ENCODE results near the gene XCL1. TPM values are rescaled to one million over a fixed set of nuclear protein-coding genes. Genes with fewer than 3 reads are reported as not detected.

XCL1 gene
- total and polyA plus RNA-seq, 10 donors, result 0.51 to 3.6 (median 1.4) TPM

DNA sequence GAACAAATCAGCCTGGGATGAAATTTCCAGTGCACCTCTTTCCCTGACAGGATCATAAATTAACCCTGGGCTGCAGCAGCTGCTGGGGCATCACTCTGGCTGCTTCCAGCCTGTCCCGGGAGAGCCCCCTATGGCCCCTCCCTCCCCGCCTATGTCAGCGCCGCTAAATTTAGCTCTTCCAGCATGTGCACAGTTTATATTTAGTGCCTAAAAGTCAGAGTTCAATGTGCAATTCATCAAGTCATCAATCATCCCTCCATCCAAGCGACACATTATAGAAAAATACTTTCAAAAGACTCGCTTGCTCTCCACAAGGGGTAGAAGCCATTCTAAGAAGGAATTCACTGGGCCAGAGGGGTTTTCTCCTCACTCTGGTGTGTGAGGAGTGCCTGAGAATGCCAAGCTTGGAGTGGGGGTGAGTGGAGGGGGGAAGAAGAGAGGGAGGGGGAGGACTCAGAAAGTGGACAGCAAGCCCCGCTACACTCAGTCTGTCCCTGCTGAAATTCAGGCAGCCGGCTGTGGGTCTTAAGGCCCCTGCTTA lies 37.4 kb downstream of the XCL1 start:
- Histone ChIP-seq H3K4me3 (no peak overlapping the region), H3K4me1 (peaks cover 0 to 16% (median 8%) of the 10 kb centered on the region in 6 donors), H3K27ac (no peak overlapping the region), H3K27me3 (replicated peaks in 1 of 7) (peaks cover 0 to 16% (median 0%) of the 10 kb centered on the region in 7 donors), H3K36me3 (no peaks in the 10 kb centered on the region), H3K9me3 (no peaks in the 10 kb centered on the region)
- whole genome bisulfite sequencing, 5 donors, result 48 to 53% (median 52%) methylated on average over 8 of the region's 8 CpGs
- no peak for TF ChIP-seq POLR2AphosphoS5 (IDR thresholded peaks at IDR 0.05)
- no peak for TF ChIP-seq CTCF (IDR thresholded peaks at IDR 0.05 in 8 of 11, conservative IDR thresholded peaks at IDR 0.05 in 3 of 11)
- TF ChIP-seq POLR2A (IDR thresholded peaks at IDR 0.05), result no peak
- no peak for DNase-seq
- intact Hi-C loops (cut with DNase I; ENCODE audit: low total_unique reads), result loop anchor here (10.0 kb wide), 1 partner anchor 521 kb away; no protein-coding TSS in a partner anchor

DNA sequence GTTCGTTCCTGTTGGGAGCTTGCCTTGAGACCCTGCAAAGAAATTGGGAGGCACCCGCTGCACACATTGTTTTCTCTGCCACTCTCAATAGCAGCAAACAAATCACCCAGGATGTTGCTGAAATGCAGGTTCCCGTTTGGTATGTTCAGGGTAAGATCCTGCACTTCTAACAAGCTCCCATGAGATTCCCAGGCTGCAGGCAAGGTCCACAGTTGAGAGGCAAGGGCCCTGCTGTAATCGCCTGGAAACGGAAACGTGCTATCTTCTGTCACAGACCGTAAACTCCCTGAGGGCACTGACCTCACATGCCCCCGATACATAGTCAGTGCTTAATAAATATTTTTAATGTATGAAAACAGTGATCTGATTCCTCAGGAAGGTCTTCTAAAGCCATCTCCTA lies 37.8 kb downstream of the XCL1 start:
- WGBS, 5 donors, result 66 to 85% (median 79%) methylated on average over 8 of the region's 8 CpGs
- intact Hi-C loops (cut with DNase I; ENCODE audit: low total_unique reads), result loop anchor here (10.0 kb wide), 1 partner anchor 521 kb away; no protein-coding TSS in a partner anchor
- Histone ChIP-seq H3K36me3 (no peaks in the 10 kb centered on the region), H3K4me3 (no peak overlapping the region), H3K4me1 (peaks cover 0 to 11% (median 7%) of the 10 kb centered on the region in 6 donors), H3K27ac (no peak overlapping the region), H3K9me3 (no peaks in the 10 kb centered on the region), H3K27me3 (replicated peaks in 1 of 7) (peaks cover 0 to 16% (median 0%) of the 10 kb centered on the region in 7 donors)
- DNase-seq, result no peak
- TF ChIP-seq CTCF (IDR thresholded peaks at IDR 0.05 in 8 of 11, conservative IDR thresholded peaks at IDR 0.05 in 3 of 11), result no peak
- TF ChIP-seq POLR2AphosphoS5 (IDR thresholded peaks at IDR 0.05), result no peak
- TF ChIP-seq POLR2A (IDR thresholded peaks at IDR 0.05), result no peak

GRCh38 chr1:168615965-168616364 lies 39.6 kb downstream of the XCL1 start:
- Histone ChIP-seq H3K9me3 (no peaks in the 10 kb centered on the region), H3K27ac (no peak overlapping the region), H3K36me3 (no peaks in the 10 kb centered on the region), H3K27me3 (replicated peaks in 1 of 7) (peaks cover 0 to 16% (median 0%) of the 10 kb centered on the region in 7 donors), H3K4me1 (no peaks in the 10 kb centered on the region), H3K4me3 (no peak overlapping the region)
- intact Hi-C loops (cut with DNase I; ENCODE audit: low total_unique reads), result loop anchor here (10.0 kb wide), 1 partner anchor 519 kb away; no protein-coding TSS in a partner anchor
- no peak for DNase-seq
- no peak for TF ChIP-seq POLR2AphosphoS5 (IDR thresholded peaks at IDR 0.05)
- TF ChIP-seq CTCF (IDR thresholded peaks at IDR 0.05 in 8 of 11, conservative IDR thresholded peaks at IDR 0.05 in 3 of 11), result no peak
- TF ChIP-seq POLR2A (IDR thresholded peaks at IDR 0.05), result no peak
- 59 to 86% (median 85%) methylated on average over 2 of the region's 2 CpGs for WGBS, 5 donors

DNA sequence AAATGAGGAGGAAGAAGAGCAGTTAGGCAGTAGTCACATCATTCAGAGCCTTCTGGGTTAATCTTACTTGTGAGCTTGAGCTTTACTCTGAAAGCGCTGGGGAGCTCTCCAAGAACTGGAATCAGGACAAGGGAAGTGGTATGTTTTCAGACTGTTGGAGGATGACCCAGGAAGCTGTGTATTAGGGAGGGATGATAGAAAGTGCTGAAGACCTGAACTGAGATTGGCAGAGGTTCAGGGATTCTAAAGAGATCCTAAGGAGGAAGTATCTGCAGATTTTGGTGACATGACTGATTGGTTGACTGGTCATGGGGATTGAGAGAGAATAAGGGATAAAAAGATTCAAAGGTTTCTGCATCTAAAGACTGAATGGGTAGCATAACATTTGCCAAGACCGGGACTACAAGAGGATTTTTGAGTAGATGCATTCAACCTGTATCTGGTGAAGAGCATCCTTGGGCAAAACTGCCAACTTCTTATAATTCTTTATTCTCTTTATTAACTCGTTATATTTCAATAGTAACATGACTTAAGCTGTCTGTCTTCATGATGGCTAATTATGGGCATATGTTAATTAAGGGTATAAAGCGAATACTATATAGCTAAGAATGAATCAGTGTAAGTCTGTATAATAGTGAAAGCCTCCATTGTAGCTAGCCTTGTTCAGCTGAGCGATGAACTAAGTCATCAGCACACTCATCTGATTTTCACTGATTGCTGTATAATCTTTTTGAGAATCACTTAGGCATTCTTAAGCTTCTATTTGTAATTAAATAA lies 41.8 kb downstream of the XCL1 start:
- Histone ChIP-seq H3K27ac (no peak overlapping the region), H3K27me3 (replicated peaks in 1 of 7) (peaks cover 0 to 12% (median 0%) of the 10 kb centered on the region in 7 donors), H3K4me3 (no peak overlapping the region), H3K9me3 (no peaks in the 10 kb centered on the region), H3K36me3 (no peaks in the 10 kb centered on the region), H3K4me1 (no peaks in the 10 kb centered on the region)
- 80 to 96% (median 88%) methylated on average over 5 of the region's 5 CpGs for WGBS, 5 donors
- TF ChIP-seq POLR2A (IDR thresholded peaks at IDR 0.05) (no peak), POLR2AphosphoS5 (IDR thresholded peaks at IDR 0.05) (no peak)
- DNase-seq, result no peak
- intact Hi-C loops (cut with DNase I; ENCODE audit: low total_unique reads), result loop anchor here (10.0 kb wide), 1 partner anchor 517 kb away; no protein-coding TSS in a partner anchor
